Fibroblast of skin of scalp (primary cell): ENCODE results near the gene ASB16.

Experiments
- DNase-seq: peaks from one replicate; pipeline ENCODE4 v3.0.0-alpha.2; 2013

Gene ASB16

GRCh38 chr17:44191369-44191768 lies 20.9 kb downstream of the ASB16 start:
- no peak for DNase-seq

- DNase-seq, result no peak
Observed at GRCh38 chr17:44191941-44192496, 21.5 kb downstream of the ASB16 start.

GRCh38 chr17:44192750-44193149 lies 22.2 kb downstream of the ASB16 start:
- DNase-seq, result no peak

GRCh38 chr17:44193326-44194084 lies 23.0 kb downstream of the ASB16 start:
- no peak for DNase-seq

- no peak for DNase-seq
Observed at GRCh38 chr17:44197107-44197506, 26.6 kb downstream of the ASB16 start.

- DNase-seq, result peak; percentile 80
Observed at GRCh38 chr17:44197980-44198720, 27.6 kb downstream of the ASB16 start.

GRCh38 chr17:44198721-44199552 lies 28.4 kb downstream of the ASB16 start:
- peak; percentile 76 for DNase-seq

GRCh38 chr17:44199553-44200477 lies 29.3 kb downstream of the ASB16 start, which contains the start of gene ATXN7L3:
ATXN7L3 (minus strand) TSS chr17:44199884; CDS start chr17:44198070, 1,814 bp downstream.
- peak; percentile 99 for DNase-seq

GRCh38 chr17:44200478-44201155 lies 30.1 kb downstream of the ASB16 start:
- DNase-seq, result no peak

- no peak for DNase-seq
Observed at GRCh38 chr17:44202756-44203155, 32.3 kb downstream of the ASB16 start.

GRCh38 chr17:44203731-44204440 lies 33.4 kb downstream of the ASB16 start:
- DNase-seq, result peak; percentile 68

GRCh38 chr17:44204441-44204882 lies 34.0 kb downstream of the ASB16 start:
- DNase-seq, result peak; percentile 42

- DNase-seq, result peak; percentile 23
Observed at GRCh38 chr17:44205962-44206824, 35.7 kb downstream of the ASB16 start.

GRCh38 chr17:44206825-44207155 lies 36.3 kb downstream of the ASB16 start:
- no peak for DNase-seq

GRCh38 chr17:44207319-44207718 lies 36.8 kb downstream of the ASB16 start:
- DNase-seq, result no peak

- no peak for DNase-seq
Observed at GRCh38 chr17:44207743-44208142, 37.2 kb downstream of the ASB16 start.

- DNase-seq, result no peak
Observed at GRCh38 chr17:44209786-44210341, 39.4 kb downstream of the ASB16 start.

GRCh38 chr17:44210342-44211192 lies 40.1 kb downstream of the ASB16 start:
- DNase-seq, result peak; percentile 88
